ENCODE results near the gene LRFN5.
A peak's percentile ranks its signal among the peaks of the same experiment; 100 is the strongest.
"Not testable (repeated sequence)": the region's sequence is repeated elsewhere in the genome, so short reads cannot be mapped to it uniquely, and the experiment has no call there.

LRFN5 gene

DNA sequence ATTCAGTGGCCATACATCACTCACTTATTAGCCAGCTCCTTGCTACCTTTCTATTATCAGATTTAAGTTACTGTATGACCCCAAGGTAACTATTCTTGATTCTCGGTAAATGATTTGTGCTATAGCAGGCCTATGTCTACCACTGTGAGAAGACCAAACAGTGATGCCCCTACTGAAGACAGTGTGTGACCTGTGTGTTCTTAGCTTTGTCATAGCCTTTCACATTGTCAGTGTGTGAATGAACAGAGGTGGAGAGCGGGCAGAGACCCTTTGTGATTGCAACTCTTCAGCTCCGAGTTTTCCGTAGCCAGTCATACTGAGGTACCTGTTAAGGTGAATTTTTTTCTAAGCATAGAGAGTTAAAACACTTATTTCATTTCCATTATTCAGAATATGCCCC lies 294.0 kb downstream of the LRFN5 start:
- no peak for DNase-seq

- DNase-seq = no peak
Measured at GRCh38 chr14:41901089-41901488, 294.4 kb downstream of the LRFN5 start.

GRCh38 chr14:41905394-41905964 lies 298.8 kb downstream of the LRFN5 start:
- no peak for DNase-seq

- not testable (repeated sequence) for DNase-seq
Measured at GRCh38 chr14:41911155-41911554, 304.5 kb downstream of the LRFN5 start.

DNA sequence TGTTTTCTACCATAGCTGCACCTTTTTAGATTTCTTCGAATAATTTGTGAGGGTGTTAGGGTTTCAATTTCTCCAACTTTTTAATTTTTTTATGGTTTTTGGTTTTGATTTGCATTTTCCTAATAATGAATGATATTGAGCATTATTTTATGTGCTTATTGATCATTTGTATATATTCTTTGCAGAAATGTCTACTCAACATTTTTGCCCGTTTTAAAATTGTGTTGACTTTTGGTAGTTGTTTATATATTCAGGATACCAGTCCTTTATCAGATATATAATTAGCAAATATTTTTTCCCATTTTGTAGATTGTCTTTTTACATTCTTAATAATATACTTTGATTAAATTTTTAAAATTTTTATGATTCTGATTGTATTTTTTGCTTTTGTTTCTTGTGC lies 306.7 kb downstream of the LRFN5 start:
- no peak for DNase-seq

- no peak for DNase-seq
Measured at GRCh38 chr14:41915732-41916131, 309.1 kb downstream of the LRFN5 start.

DNA sequence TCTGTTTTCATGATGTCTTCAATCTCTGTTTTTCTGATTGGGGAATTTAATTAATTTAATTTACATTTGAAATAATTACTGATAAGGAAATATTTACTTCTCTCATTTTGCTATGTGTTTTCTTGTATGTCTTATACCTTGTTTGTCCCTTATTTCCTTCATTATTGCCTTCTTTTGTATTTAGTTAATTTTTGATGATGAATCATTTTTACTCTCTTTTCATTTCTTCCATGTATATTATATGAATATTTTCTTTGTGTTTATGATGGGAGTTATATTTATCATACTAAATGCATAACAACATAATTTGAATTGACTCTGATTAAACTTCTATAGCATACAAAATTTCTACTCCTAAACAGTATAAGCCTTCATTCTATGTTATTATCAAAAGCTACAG lies 309.6 kb downstream of the LRFN5 start:
- DNase-seq = no peak

GRCh38 chr14:41925409-41925808 lies 318.7 kb downstream of the LRFN5 start:
- DNase-seq = peak; percentile 44

DNA sequence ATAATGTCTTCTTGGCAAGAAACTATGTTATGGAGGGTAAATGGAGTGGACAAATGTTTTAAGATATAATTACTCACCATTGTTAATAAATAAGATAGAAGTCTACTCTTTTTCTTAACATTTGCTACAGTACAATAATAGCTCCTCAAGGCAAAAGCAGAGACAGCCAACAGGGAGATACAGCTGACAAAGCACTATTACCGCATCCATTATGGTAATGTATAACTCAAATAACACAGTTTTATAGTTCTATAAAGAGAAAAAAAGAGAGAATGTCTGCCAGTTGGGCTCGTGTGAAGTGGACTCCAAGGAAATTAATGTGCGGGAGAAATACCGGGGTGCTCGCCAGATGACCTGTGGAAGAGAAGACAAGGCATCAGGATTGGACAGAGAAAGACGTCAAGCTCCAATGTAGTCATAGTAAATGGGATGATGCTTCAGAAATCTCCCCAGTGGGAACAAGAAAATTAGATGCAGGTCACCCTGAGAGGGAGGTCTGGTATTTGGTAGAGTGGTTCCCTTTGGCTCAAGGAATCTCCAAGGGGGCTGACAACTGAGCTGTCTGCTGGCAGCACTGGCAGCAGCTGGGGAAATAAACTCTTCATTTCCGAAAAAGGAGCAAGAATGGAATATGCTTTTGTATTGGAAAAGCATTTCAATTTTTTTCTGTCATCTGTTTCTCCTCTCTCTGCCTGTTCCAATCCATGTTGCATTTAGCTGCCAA lies 343.9 kb downstream of the LRFN5 start:
- no peak for DNase-seq

Measured in NCI-H748 treated with DMSO at 0.1 percent for 48 hours (cell line).